Gastrocnemius medialis (tissue), 4 donors: ENCODE results near the gene PACS1.

Experiments used
- POLR2A ChIP-seq, 2 donors: fragments of 450-650 bp; IDR thresholded peaks; one replicate each; pipeline ENCODE4 v1.6.1; 2017; ENCODE audit warnings: antibody characterized with exemption in 2 of 2, mild to moderate bottlenecking in 2 of 2, moderate library complexity in 2 of 2
- TF ChIP-seq, protein P1 (sequence below), 5 experiments: fragments of 450-650 bp in 3 of 5; fragments of 200-600 bp in 2 of 5; sonication (generic) in 2 of 5; IDR thresholded peaks in 4 of 5; conservative IDR thresholded peaks in 1 of 5; 1 replicate in 4 of 5; 2 replicates in 1 of 5; pipeline ENCODE4 v1.5.1; 2016 to 2019; ENCODE audit warnings: antibody characterized with exemption in 5 of 5, mild to moderate bottlenecking in 3 of 5, moderate library complexity in 3 of 5

GRCh38 chr11:66066751-66067150, 3.3 kb upstream of the PACS1 start:
- TF ChIP-seq, protein P1, sequence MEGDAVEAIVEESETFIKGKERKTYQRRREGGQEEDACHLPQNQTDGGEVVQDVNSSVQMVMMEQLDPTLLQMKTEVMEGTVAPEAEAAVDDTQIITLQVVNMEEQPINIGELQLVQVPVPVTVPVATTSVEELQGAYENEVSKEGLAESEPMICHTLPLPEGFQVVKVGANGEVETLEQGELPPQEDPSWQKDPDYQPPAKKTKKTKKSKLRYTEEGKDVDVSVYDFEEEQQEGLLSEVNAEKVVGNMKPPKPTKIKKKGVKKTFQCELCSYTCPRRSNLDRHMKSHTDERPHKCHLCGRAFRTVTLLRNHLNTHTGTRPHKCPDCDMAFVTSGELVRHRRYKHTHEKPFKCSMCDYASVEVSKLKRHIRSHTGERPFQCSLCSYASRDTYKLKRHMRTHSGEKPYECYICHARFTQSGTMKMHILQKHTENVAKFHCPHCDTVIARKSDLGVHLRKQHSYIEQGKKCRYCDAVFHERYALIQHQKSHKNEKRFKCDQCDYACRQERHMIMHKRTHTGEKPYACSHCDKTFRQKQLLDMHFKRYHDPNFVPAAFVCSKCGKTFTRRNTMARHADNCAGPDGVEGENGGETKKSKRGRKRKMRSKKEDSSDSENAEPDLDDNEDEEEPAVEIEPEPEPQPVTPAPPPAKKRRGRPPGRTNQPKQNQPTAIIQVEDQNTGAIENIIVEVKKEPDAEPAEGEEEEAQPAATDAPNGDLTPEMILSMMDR (IDR thresholded peaks at IDR 0.05 in 4 of 5, conservative IDR thresholded peaks at IDR 0.05 in 1 of 5): no peak
- TF ChIP-seq POLR2A (IDR thresholded peaks at IDR 0.05): no peak
